SK-N-SH (cell line): ENCODE measurements around the gene ZNF530. TPM values are rescaled to one million over a fixed set of nuclear protein-coding genes. Genes with fewer than 3 reads are reported as not detected.

Experiments
- CTCF ChIA-PET: fragments of 300-600, 350-600 bp; formaldehyde crosslinking; extraction: SDS; loops from one replicate; lab custom pipeline; 2021; lab: Yijun Ruan, JAX
- POLR2A ChIA-PET: fragments of 350-600 bp; sonication (Branson Sonifier 250); formaldehyde crosslinking; extraction: SDS; loops from one replicate; lab custom pipeline; 2020; ENCODE audit warnings: antibody characterized with exemption, inconsistent platforms; lab: Yijun Ruan, JAX
- DNase-seq: peaks from one replicate; pipeline ENCODE4 v3.0.0; 2012
- H2AFZ ChIP-seq: fragments of 200-600 bp; sonication (generic); 2 replicates; pipeline ENCODE4 v1.8.1; 2016; ENCODE audit warnings: antibody characterized with exemption, mild to moderate bottlenecking, low read depth
- H3F3A ChIP-seq: fragments of 200-600 bp; sonication (generic); replicated peaks from 2 replicates; pipeline ENCODE3; 2016; ENCODE audit warnings: antibody characterized with exemption, mild to moderate bottlenecking; ENCODE audit not compliant: insufficient read depth
- H3K27ac ChIP-seq, 2 experiments: fragments of 200-500 bp in 1 of 2; fragments of 200-600 bp in 1 of 2; sonication (Bioruptor generic) in 1 of 2; sonication (generic), shearing (Covaris generic) in 1 of 2; 2 replicates each; pipeline versions ENCODE4 v1.5.1 to v1.6.1; 2014 to 2016; ENCODE audit warnings: low read depth in 2 of 2, inconsistent platforms in 1 of 2, low read length in 1 of 2, mild to moderate bottlenecking in 1 of 2, mixed read lengths in 1 of 2
- H3K27me3 ChIP-seq: fragments of 200-600 bp; sonication (generic), shearing (Covaris generic); 2 replicates; pipeline ENCODE4 v1.6.1; 2016; ENCODE audit warnings: mixed run types; ENCODE audit not compliant: insufficient read depth
- H3K36me3 ChIP-seq, 2 experiments: fragments of 200-500 bp in 1 of 2; fragments of 200-600 bp in 1 of 2; sonication (Bioruptor generic) in 1 of 2; sonication (generic) in 1 of 2; replicated peaks in 1 of 2; 2 replicates each; pipeline versions ENCODE3 to v1.5.1; 2014 to 2016; ENCODE audit warnings: low read length in 1 of 2, mild to moderate bottlenecking in 1 of 2; ENCODE audit not compliant: insufficient read depth in 2 of 2, control insufficient read depth in 1 of 2
- H3K4me1 ChIP-seq, 2 experiments: fragments of 200-500 bp in 1 of 2; fragments of 200-600 bp in 1 of 2; sonication (Bioruptor generic) in 1 of 2; sonication (generic), shearing (Covaris generic) in 1 of 2; 2 replicates each; pipeline versions ENCODE4 v1.5.1 to v1.6.1; 2014 to 2016; ENCODE audit warnings: low read depth in 1 of 2, low read length in 1 of 2, mixed run types in 1 of 2; ENCODE audit not compliant: insufficient read depth in 2 of 2, control insufficient read depth in 1 of 2
- H3K4me2 ChIP-seq: fragments of 200-600 bp; sonication (generic), shearing (Covaris generic); 2 replicates; pipeline ENCODE4 v1.6.1; 2017; ENCODE audit warnings: mixed run types
- H3K4me3 ChIP-seq, 2 experiments: fragments of 200-500 bp in 1 of 2; fragments of 200-600 bp in 1 of 2; sonication (Bioruptor generic) in 1 of 2; sonication (generic), shearing (Covaris generic) in 1 of 2; 2 replicates each; pipeline versions ENCODE4 v1.5.1 to v1.8.1; 2014 to 2016; ENCODE audit warnings: low read depth in 2 of 2, inconsistent platforms in 1 of 2, low read length in 1 of 2, mild to moderate bottlenecking in 1 of 2, mixed read lengths in 1 of 2, moderate library complexity in 1 of 2
- H3K79me2 ChIP-seq: fragments of 200-600 bp; sonication (generic); 2 replicates; pipeline ENCODE4 v1.8.1; 2017; ENCODE audit warnings: mild to moderate bottlenecking; ENCODE audit not compliant: insufficient read depth
- H3K9ac ChIP-seq: fragments of 200-600 bp; sonication (generic); 2 replicates; pipeline ENCODE4 v1.6.1; 2017; ENCODE audit warnings: mixed run types
- H3K9me2 ChIP-seq: fragments of 200-600 bp; sonication (generic); 2 replicates; pipeline ENCODE4 v1.6.1; 2017; ENCODE audit warnings: mixed run types
- H3K9me3 ChIP-seq: fragments of 200-600 bp; sonication (generic); 2 replicates; pipeline ENCODE4 v1.6.1; 2017; ENCODE audit warnings: mixed run types, mild to moderate bottlenecking, moderate library complexity
- H4K20me1 ChIP-seq: fragments of 200-600 bp; sonication (generic); 2 replicates; pipeline ENCODE4 v1.6.1; 2017; ENCODE audit warnings: mild to moderate bottlenecking, mixed run types; ENCODE audit not compliant: insufficient read depth
- CHD2 ChIP-seq: fragments of 150-350 bp; IDR thresholded peaks from 2 replicates; pipeline ENCODE4 v1.6.1; 2018; ENCODE audit warnings: low read length; ENCODE audit not compliant: partially characterized antibody
- EP300 ChIP-seq, 2 experiments: IDR thresholded peaks; 2 replicates each; pipeline versions ENCODE4 v1.4.0 to v1.6.1; 2012; ENCODE audit warnings: borderline replicate concordance in 1 of 2, low read depth in 1 of 2, low read length in 1 of 2
- FOSL2 ChIP-seq: IDR thresholded peaks from 2 replicates; pipeline ENCODE4 v1.4.0; 2012; ENCODE audit warnings: low read depth, mild to moderate bottlenecking, moderate library complexity, borderline replicate concordance
- FOXJ3 ChIP-seq: sonication (generic); formaldehyde crosslinking; IDR thresholded peaks from 2 replicates; pipeline ENCODE4 v1.5.1; 2020; ENCODE audit warnings: mild to moderate bottlenecking, missing genetic modification reagents
- GABPA ChIP-seq: IDR thresholded peaks from 2 replicates; pipeline ENCODE4 v1.4.0; 2012; ENCODE audit warnings: low read depth, mild to moderate bottlenecking
- GATA2 ChIP-seq: sonication (generic); formaldehyde crosslinking; IDR thresholded peaks from 2 replicates; pipeline ENCODE4 v1.5.0; 2020; ENCODE audit warnings: mild to moderate bottlenecking, missing genetic modification reagents
- IRF3 ChIP-seq: fragments of 150-350 bp; IDR thresholded peaks from 2 replicates; pipeline ENCODE4 v1.6.1; 2016; ENCODE audit warnings: mild to moderate bottlenecking, low read depth, low read length
- JUND ChIP-seq: IDR thresholded peaks from 2 replicates; pipeline ENCODE4 v1.4.0; 2012
- MAX ChIP-seq: IDR thresholded peaks from 2 replicates; pipeline ENCODE4 v1.4.0; 2012; ENCODE audit warnings: low read depth
- MXI1 ChIP-seq: IDR thresholded peaks from 2 replicates; pipeline ENCODE4 v1.6.1; 2012; ENCODE audit warnings: mild to moderate bottlenecking, low read depth, low read length, improper control_type of control experiment
- NFIC ChIP-seq: IDR thresholded peaks from 2 replicates; pipeline ENCODE4 v1.4.0; 2012; ENCODE audit warnings: borderline replicate concordance
- PBX3 ChIP-seq: IDR thresholded peaks from 2 replicates; pipeline ENCODE4; 2012
- POLR2AphosphoS5 ChIP-seq: IDR thresholded peaks from 2 replicates; pipeline ENCODE4 v1.6.1; 2012; ENCODE audit warnings: low read depth, low read length
- RAD21 ChIP-seq: IDR thresholded peaks from 2 replicates; pipeline ENCODE4 v1.6.1; 2012; ENCODE audit warnings: mild to moderate bottlenecking, low read length
- RXRA ChIP-seq: IDR thresholded peaks from 2 replicates; pipeline ENCODE4 v1.4.0; 2012; ENCODE audit warnings: low read depth, mild to moderate bottlenecking, borderline replicate concordance
- SMC3 ChIP-seq: IDR thresholded peaks from 2 replicates; pipeline ENCODE4 v1.6.1; 2012; ENCODE audit warnings: low read depth, low read length, improper control_type of control experiment
- TAF1 ChIP-seq: IDR thresholded peaks from 2 replicates; pipeline ENCODE4 v1.6.1; 2012; ENCODE audit warnings: low read depth, mild to moderate bottlenecking, low read length, moderate library complexity, borderline replicate concordance
- USF2 ChIP-seq: fragments of 150-350 bp; IDR thresholded peaks from 2 replicates; pipeline ENCODE4 v1.6.1; 2017; ENCODE audit warnings: antibody characterized with exemption, low read length, low read depth, borderline replicate concordance
- YY1 ChIP-seq: IDR thresholded peaks from 2 replicates; pipeline ENCODE4 v1.4.0; 2012; ENCODE audit warnings: low read depth, mild to moderate bottlenecking
- WGBS: methylation state at CpG from one replicate; pipeline ENCODE4 v1.1.6; 2017; ENCODE audit warnings: low lambda C conversion rate; 5-methylcytosine and 5-hydroxymethylcytosine counted together
- polyA plus RNA-seq, 3 experiments: library from polyadenylated mRNA; depleted of rRNA; stranded (reverse); fragments of >200 nt; gene quantifications; 2 replicates each; pipeline ENCODE4 v1.2.3, GENCODE V29; 2012
- TF ChIP-seq, protein P1 (sequence below): IDR thresholded peaks from 2 replicates; pipeline ENCODE4 v1.4.0; 2012; ENCODE audit warnings: low read depth, borderline replicate concordance
- TF ChIP-seq, protein P2 (sequence below): IDR thresholded peaks from 2 replicates; pipeline ENCODE4 v1.6.1; 2012; ENCODE audit warnings: mild to moderate bottlenecking, low read depth, low read length, moderate library complexity
- TF ChIP-seq, protein P3 (sequence below): IDR thresholded peaks from 2 replicates; pipeline ENCODE4 v1.4.0; 2012; ENCODE audit warnings: low read depth, borderline replicate concordance

ZNF530 gene
- 4.4 and 4.6 TPM in 2 replicates for polyA plus RNA-seq (2012; rRNA removed)
- polyA plus RNA-seq (2012; cell fraction: cytosol; rRNA removed) = 2.3 and 2.5 TPM in 2 replicates
- polyA plus RNA-seq (2012; cell fraction: nucleus; rRNA removed) = 6.0 and 6.3 TPM in 2 replicates

DNA sequence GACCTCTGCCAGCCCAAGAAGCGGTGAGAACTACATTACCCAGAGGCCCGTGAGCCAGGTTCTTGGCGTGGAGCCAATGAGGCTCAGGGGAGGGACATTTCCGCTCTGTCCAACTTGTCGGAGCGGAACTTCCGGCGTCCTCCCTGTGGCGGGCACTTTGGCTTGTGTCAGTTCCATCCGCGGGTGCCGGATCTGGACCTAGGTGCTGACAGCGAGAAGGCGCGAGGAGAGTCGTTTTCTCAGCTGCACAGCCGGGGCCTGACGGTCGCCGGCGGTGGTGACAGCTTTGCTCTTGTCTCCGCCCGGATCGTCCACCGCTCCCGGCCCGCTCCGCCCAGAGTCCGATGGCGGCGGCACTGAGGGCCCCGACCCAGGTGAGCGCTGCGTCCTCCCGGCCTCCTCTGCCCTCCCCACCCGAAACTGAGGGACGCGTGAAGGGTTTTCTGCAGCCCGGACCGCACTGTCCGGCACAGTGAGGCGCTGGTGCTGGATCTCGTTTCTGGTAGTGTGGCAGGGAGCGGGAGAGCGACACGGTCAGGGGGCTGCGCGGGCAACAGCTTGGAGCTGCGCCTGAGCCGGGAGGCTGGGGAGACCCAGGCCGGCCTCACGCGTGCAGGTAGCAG lies at the start of gene ZNF530:
ZNF530 (plus strand) TSS at position 125 of the 623 bp plus-strand sequence. CDS start 4,461 bp downstream, outside the sequence.
- Histone ChIP-seq H4K20me1 (no peaks in the 10 kb centered on the region), H3K79me2 (peaks cover 38% of the 10 kb centered on the region), H3K9me2 (no peaks in the 10 kb centered on the region), H3K9me3 (no peaks in the 10 kb centered on the region), H3K36me3 (peaks cover 7 to 13% of the 10 kb centered on the region in 2 experiments), H3K4me3 (peak within 1 kb of the TSS; percentile 91 to 94), H3K27ac (no peak within 1 kb of the TSS; a peak in 1 of 4 replicates), H2AFZ (peak within 1 kb of the TSS; percentile 71), H3K9ac (peak within 1 kb of the TSS; percentile 65), H3F3A (no peaks in the 10 kb centered on the region), H3K4me1 (peaks cover 7 to 10% of the 10 kb centered on the region in 2 experiments; a peak in 3 of 4 replicates), H3K27me3 (no peaks in the 10 kb centered on the region), H3K4me2 (peak within 1 kb of the TSS; percentile 95)
- peak; percentile 93 for DNase-seq
- ChIA-PET POLR2A (interaction anchor here (0.7 to 1.7 kb wide), 2 partner anchors 14 to 65 kb away, joined by 3 to 6 read pairs; partner anchors contain the start of gene ZNF134), CTCF (interaction anchor here (1.1 to 1.9 kb wide), 2 partner anchors 10 to 16 kb away, joined by 3 to 6 read pairs; partner anchors contain the start of gene ZIK1)
- WGBS = no CpG with 5 or more reads among the region's 53 CpGs
- no peak for TF ChIP-seq RAD21
- TF ChIP-seq MAX = peak; percentile 81
- peak; percentile 45; the same call in 1 of the 2 replicates for TF ChIP-seq POLR2AphosphoS5
- TF ChIP-seq GATA2 = no peak
- no peak for TF ChIP-seq EP300 (IDR thresholded peaks at IDR 0.05; ENCODE audit: borderline replicate concordance in 1 of 2, low read depth in 1 of 2, low read length in 1 of 2)
- 0 out of 2 replicates have a peak, but pooled peaks have one; percentile 23 for TF ChIP-seq PBX3
- TF ChIP-seq MXI1 = peak; percentile 93
- TF ChIP-seq, protein P1, sequence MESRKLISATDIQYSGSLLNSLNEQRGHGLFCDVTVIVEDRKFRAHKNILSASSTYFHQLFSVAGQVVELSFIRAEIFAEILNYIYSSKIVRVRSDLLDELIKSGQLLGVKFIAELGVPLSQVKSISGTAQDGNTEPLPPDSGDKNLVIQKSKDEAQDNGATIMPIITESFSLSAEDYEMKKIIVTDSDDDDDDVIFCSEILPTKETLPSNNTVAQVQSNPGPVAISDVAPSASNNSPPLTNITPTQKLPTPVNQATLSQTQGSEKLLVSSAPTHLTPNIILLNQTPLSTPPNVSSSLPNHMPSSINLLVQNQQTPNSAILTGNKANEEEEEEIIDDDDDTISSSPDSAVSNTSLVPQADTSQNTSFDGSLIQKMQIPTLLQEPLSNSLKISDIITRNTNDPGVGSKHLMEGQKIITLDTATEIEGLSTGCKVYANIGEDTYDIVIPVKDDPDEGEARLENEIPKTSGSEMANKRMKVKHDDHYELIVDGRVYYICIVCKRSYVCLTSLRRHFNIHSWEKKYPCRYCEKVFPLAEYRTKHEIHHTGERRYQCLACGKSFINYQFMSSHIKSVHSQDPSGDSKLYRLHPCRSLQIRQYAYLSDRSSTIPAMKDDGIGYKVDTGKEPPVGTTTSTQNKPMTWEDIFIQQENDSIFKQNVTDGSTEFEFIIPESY = no peak
- TF ChIP-seq NFIC = peak; percentile 100
- TF ChIP-seq, protein P2, sequence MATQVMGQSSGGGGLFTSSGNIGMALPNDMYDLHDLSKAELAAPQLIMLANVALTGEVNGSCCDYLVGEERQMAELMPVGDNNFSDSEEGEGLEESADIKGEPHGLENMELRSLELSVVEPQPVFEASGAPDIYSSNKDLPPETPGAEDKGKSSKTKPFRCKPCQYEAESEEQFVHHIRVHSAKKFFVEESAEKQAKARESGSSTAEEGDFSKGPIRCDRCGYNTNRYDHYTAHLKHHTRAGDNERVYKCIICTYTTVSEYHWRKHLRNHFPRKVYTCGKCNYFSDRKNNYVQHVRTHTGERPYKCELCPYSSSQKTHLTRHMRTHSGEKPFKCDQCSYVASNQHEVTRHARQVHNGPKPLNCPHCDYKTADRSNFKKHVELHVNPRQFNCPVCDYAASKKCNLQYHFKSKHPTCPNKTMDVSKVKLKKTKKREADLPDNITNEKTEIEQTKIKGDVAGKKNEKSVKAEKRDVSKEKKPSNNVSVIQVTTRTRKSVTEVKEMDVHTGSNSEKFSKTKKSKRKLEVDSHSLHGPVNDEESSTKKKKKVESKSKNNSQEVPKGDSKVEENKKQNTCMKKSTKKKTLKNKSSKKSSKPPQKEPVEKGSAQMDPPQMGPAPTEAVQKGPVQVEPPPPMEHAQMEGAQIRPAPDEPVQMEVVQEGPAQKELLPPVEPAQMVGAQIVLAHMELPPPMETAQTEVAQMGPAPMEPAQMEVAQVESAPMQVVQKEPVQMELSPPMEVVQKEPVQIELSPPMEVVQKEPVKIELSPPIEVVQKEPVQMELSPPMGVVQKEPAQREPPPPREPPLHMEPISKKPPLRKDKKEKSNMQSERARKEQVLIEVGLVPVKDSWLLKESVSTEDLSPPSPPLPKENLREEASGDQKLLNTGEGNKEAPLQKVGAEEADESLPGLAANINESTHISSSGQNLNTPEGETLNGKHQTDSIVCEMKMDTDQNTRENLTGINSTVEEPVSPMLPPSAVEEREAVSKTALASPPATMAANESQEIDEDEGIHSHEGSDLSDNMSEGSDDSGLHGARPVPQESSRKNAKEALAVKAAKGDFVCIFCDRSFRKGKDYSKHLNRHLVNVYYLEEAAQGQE = no peak
- TF ChIP-seq IRF3 = no peak
- TF ChIP-seq USF2 = no peak
- no peak for TF ChIP-seq JUND
- TF ChIP-seq CHD2 = peak; percentile 80
- no peak for TF ChIP-seq SMC3
- TF ChIP-seq FOXJ3 = no peak
- TF ChIP-seq, protein P3, sequence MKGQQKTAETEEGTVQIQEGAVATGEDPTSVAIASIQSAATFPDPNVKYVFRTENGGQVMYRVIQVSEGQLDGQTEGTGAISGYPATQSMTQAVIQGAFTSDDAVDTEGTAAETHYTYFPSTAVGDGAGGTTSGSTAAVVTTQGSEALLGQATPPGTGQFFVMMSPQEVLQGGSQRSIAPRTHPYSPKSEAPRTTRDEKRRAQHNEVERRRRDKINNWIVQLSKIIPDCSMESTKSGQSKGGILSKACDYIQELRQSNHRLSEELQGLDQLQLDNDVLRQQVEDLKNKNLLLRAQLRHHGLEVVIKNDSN = no peak
- TF ChIP-seq GABPA = peak; percentile 96
- TF ChIP-seq TAF1 = no peak
- TF ChIP-seq FOSL2 = no peak
- no peak for TF ChIP-seq RXRA
- 0 out of 2 replicates have a peak, but pooled peaks have one; percentile 37 for TF ChIP-seq YY1
